ENCODE results near the gene AFF3.
"Not testable (repeated sequence)": the region's sequence is repeated elsewhere in the genome, so short reads cannot be mapped to it uniquely, and the experiment has no call there.

AFF3 gene

GRCh38 chr2:100143286-100143685, 896 bp upstream of the AFF3 start:
- no peak for DNase-seq

GRCh38 chr2:100141906-100142305, 484 bp downstream of the AFF3 start:
- DNase-seq = no peak

GRCh38 chr2:100140582-100140981, 1.8 kb downstream of the AFF3 start:
- DNase-seq = no peak

- DNase-seq = no peak
These were observed 4.4 kb downstream of the AFF3 start for GRCh38 chr2:100137866-100138570.

GRCh38 chr2:100137318-100137717, 5.1 kb downstream of the AFF3 start:
- no peak for DNase-seq

- DNase-seq = no peak
These were observed 6.1 kb downstream of the AFF3 start for GRCh38 chr2:100136310-100136709.

- no peak for DNase-seq
These were observed 7.0 kb downstream of the AFF3 start for GRCh38 chr2:100135415-100135814.

GRCh38 chr2:100130595-100131391, 11.6 kb downstream of the AFF3 start:
- no peak for DNase-seq

GRCh38 chr2:100126897-100127401, 15.4 kb downstream of the AFF3 start:
- no peak for DNase-seq

- DNase-seq = no peak
These were observed 16.2 kb downstream of the AFF3 start for GRCh38 chr2:100126201-100126600.

GRCh38 chr2:100125626-100126025, 16.8 kb downstream of the AFF3 start:
- no peak for DNase-seq

- DNase-seq = no peak
These were observed 17.6 kb downstream of the AFF3 start for GRCh38 chr2:100124761-100125160.

- DNase-seq = no peak
These were observed 21.2 kb downstream of the AFF3 start for GRCh38 chr2:100121124-100121718.

- no peak for DNase-seq
These were observed 23.2 kb downstream of the AFF3 start for GRCh38 chr2:100119235-100119634.

GRCh38 chr2:100113990-100114433, 28.4 kb downstream of the AFF3 start:
- no peak for DNase-seq

- no peak for DNase-seq
These were observed 31.8 kb downstream of the AFF3 start for GRCh38 chr2:100110614-100111000.

- DNase-seq = no peak
These were observed 32.3 kb downstream of the AFF3 start for GRCh38 chr2:100109986-100110613.

- not testable (repeated sequence) for DNase-seq
These were observed 33.8 kb downstream of the AFF3 start for GRCh38 chr2:100108648-100109020.

- DNase-seq = no peak
These were observed 34.3 kb downstream of the AFF3 start for GRCh38 chr2:100107906-100108647.

GRCh38 chr2:100107440-100107839, 35.0 kb downstream of the AFF3 start:
- DNase-seq = no peak

- DNase-seq = peak; percentile 73
These were observed 35.9 kb downstream of the AFF3 start for GRCh38 chr2:100106460-100106859.

GRCh38 chr2:100105678-100106054, 36.7 kb downstream of the AFF3 start:
- peak; percentile 67 for DNase-seq
